Measurements from ENCODE around the gene PSMD7.
A peak's percentile ranks its signal among the peaks of the same experiment; 100 is the strongest.
"Not testable (repeated sequence)": the region's sequence is repeated elsewhere in the genome, so short reads cannot be mapped to it uniquely, and the experiment has no call there.

The PSMD7 gene

DNA sequence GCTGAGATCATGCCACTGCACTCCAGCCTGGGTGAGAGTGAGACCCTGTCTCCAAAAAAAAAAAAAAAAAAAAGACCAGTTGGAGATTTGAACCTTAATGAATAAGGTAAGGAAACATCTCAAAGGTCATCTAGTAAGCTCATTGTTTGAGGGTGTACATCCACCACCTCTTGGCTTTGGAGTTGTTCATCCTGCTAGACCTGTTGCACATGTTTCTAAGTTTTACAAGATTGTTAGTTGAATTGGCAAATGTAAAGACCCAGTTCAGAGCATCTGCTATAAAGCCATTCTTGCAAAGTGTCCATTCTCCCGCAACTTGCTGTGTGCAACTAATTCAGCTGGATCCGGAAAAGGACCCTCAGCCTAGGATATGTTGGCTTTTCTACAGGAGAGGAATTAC, 1.5 kb downstream of the PSMD7 start:
- DNase-seq = no peak

- DNase-seq = no peak
These were observed 5.7 kb downstream of the PSMD7 start for GRCh38 chr16:74302341-74302740.

DNA sequence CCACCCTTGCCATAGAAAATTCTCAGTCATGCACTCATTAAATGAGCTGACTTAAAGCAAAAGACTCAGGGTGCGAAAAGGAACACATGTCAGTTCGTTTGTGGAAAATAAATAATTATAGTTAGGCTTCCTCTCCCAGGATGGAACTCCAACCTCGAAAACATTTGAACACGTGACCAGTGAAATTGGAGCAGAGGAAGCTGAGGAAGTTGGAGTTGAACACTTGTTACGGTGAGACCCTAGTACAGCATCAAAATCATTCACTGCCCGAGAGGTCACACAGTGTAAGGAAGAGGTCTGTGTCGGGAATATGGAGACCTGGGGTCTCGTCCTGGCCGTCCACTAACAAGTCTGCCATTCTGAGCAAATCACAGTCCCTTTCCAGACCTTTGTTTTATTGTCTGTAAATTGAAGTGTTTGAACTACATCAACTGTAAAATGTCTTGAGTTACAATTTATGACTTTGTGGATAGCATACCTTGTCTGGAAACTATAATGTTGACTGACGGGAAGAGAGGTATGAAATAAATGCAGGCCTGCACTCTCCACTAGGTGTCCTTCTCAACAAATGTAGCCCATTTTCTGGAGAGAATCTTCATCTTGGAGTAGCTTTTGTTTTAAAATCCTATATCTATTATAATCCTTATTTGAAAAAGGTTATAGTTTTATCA, 7.7 kb downstream of the PSMD7 start:
- no peak for DNase-seq

GRCh38 chr16:74304835-74305176, 8.2 kb downstream of the PSMD7 start:
- DNase-seq = no peak

DNA sequence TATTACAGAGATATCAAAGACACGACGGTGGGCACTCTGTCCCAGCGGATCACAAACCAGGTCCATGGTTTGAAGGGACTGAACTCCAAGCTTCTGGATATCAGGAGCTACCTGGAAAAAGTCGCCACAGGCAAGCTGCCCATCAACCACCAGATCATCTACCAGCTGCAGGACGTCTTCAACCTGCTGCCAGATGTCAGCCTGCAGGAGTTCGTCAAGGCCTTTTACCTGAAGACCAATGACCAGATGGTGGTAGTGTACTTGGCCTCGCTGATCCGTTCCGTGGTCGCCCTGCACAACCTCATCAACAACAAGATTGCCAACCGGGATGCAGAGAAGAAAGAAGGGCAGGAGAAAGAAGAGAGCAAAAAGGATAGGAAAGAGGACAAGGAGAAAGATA, 8.7 kb downstream of the PSMD7 start:
- DNase-seq = peak in 1 of 2 experiments; percentile 52

DNA sequence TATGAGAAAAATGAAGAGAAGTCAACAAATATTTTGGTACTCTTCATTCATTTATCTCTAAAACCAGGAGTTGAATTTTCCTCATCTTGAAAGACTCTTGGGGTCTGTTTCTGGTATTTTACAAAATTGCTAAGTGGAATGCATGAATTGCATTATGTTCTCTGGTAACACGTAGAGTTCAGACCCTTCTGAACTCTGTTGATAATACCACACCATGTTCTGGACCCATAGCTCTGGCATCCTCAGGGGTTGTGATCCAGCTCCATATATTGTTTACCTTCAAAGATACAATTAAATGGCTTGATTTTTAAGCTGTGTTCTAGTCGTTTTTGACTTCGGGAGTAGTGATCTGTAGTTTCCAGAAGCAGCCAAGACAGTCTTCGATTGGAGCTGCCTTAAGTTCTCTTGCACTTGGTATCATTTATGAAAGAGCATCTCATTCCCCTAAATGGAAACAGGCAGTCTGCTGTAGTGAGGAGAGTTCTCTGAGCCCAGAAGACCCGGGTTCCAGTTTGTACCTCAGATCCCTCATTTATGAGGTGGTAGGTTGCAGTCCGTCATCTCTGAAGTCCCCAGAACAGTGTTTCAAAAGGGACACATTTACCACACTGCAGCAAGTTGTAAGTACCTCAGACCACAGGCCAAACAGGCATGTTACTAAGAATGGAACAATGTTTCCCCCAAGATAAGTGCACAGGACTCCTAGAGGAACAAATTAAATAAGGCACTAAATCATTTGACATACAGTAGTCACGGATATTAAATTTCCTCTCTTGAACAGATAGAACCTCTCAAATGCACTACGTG, 9.6 kb downstream of the PSMD7 start:
- DNase-seq = no peak

GRCh38 chr16:74307383-74307782, 10.8 kb downstream of the PSMD7 start:
- DNase-seq = no peak

DNA sequence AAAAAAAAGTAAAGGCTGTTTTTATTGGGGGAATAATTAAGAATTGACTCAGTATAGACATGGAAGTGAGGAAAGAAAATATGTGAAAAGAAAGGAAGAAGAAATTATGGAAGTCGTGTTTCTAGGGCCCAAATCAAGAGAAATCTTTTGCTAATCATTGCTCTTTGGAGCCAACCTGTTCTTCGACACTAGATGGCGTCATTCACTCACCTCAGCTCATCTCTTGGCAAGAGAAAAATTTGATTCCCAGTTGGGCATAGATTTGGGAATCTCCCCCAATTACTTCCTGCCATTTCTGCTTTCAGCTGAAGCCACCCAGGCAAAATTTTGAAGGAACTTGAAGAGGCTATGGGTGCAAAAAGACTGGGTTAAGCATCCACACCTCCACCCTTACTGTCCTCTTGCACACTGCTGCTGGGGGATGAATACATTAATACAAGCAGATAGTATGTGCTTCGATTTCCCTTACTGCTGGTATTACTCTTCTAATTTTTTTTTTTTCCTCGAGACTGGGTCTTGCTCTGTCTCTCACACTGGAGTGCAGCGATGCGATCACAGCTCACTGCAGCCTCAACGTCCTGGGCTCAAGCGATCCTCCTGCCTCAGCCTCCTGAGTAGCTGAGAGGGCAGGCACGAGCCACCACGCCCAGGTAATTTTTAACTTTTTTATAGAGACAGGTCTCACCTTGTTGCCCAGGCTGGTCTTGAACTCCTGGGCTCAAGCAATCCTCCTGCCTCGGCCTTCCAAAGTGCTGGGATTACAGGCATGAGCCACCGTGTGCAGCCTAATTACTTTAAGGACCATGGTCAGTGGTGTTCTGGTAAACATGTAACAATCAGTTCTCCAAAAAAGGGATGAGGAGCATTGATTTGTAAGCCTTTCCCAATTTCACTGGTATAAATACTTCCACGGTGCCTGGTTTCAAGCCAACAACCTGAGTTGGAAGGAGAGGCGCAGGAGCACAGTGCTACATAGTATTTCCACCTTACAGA, 13.5 kb downstream of the PSMD7 start:
- peak in 1 of 2 experiments; percentile 68 for DNase-seq

DNA sequence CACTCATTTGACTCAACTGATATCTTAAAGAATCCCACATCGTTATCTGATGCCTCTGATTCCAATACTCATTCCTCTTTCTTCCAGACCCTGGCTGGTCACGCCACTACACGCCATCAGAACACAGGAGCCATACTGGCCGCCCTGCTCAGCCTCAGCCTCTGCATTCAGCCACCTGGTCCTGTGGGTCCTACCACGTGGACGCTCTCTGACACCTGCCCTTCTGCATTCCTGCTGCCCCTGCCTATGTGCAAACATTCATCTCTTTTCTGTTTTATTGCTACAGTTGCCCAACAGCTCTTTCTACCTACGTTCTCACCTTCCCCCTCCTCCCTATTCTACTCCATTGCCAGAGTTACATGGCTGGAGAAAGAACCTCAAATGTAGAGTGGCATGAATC, 18.4 kb downstream of the PSMD7 start:
- DNase-seq = no peak

DNA sequence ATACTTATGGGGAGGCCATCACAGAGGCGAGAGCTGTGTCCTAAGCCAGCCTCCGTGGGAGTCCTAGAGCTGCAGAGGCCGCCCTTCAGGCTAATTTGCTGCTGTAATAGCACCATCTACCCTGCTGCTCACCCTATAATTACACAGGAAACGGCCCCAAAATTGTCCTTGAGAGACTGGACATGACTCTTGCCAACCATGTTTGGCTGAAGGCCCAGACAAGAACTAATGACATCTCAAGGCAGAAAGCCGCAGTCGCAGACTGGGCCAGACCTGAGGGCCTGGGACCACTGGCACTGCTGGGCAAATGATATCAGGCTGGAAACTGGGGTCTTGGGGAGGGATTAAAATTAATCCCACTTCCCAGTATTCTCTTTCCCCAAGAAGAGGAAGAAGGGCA, 24.1 kb downstream of the PSMD7 start:
- DNase-seq = no peak

DNA sequence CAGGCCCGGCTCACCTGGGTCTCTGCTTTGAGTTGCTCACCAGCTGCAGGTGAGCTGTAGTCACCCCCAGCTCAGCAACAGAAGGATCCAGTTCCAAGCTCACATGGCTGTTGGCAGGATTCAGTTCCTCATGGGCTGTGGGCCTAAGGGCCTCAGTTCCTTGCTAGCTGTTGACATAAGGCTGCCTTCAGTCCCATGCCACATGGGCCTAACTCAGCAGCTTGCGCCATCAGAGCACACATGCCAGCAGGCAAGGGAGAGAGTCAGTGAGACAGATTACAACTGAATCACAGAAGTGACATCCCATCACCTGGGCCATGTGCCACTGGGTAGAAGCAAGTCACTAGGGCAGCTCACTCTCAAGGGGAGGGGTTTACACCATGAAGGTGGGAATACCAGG, 24.7 kb downstream of the PSMD7 start:
- no peak for DNase-seq

DNA sequence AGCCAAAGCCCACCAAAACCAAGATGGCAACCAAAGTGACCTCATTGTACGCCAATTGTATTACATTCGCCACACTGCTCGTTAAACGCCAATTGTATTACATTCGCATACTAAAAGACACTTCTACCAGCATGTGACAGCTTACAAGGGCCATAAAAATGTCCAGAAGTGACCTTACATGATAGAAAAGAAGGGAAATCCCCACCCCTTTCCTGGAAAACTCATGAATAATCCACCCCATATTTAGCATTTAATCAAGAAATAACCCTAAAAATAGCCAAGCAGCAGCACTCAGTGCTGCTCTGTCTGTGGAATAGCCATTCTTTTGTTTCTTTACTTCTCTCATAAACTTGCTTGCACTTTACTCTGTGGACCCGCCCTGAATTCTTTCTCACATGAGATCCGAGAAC, 25.7 kb downstream of the PSMD7 start:
- no peak for DNase-seq

- not testable (repeated sequence) for DNase-seq
These were observed 28.2 kb downstream of the PSMD7 start for GRCh38 chr16:74324777-74325176.

GRCh38 chr16:74325641-74326040, 29.0 kb downstream of the PSMD7 start:
- DNase-seq = no peak

GRCh38 chr16:74328346-74328745, 31.7 kb downstream of the PSMD7 start:
- DNase-seq = not testable (repeated sequence)

- not testable (repeated sequence) for DNase-seq
These were observed 35.9 kb downstream of the PSMD7 start for GRCh38 chr16:74332469-74332868.

DNA sequence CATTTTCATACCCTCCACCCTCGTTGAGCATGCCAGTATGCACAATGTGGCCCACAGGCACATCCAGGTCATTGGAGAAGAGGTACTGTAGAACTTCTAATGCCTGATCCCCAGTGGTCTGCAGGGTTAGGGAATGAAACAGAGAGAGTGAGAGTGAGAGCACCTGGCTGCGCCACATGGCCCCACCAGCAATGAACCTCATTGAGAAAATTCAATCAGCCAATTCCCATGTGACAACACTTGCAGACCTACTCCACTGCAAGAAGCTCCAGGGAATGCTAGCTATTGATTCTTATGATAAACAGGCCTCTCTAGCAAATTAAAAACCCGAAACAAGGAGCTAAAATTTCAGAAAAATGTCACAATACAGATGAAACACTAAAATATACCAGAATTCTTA, 40.9 kb downstream of the PSMD7 start:
- not testable (repeated sequence) for DNase-seq

GRCh38 chr16:74339226-74339625, 42.6 kb downstream of the PSMD7 start:
- not testable (repeated sequence) for DNase-seq

DNA sequence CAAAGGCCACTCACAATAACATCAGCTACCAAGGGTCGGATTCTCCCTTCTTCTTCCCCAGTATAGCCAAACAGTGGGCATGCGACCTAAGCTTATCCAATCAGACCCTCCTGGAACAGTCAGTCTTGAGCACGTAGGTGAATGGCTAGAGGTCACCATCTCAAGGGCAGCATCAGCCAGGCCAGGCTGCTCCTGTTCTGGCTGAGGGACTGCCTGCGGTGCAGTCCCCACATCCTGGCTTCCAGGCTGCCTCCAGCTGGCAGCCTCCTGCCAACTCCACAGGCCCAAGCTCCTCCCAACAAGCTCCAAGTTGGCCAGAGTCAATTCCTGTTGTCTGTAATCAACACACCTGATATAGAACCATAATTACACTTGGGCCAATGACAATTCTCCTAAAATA, 56.4 kb downstream of the PSMD7 start:
- DNase-seq = not testable (repeated sequence)
